Measurements from ENCODE around the gene FER.

FER gene

DNA sequence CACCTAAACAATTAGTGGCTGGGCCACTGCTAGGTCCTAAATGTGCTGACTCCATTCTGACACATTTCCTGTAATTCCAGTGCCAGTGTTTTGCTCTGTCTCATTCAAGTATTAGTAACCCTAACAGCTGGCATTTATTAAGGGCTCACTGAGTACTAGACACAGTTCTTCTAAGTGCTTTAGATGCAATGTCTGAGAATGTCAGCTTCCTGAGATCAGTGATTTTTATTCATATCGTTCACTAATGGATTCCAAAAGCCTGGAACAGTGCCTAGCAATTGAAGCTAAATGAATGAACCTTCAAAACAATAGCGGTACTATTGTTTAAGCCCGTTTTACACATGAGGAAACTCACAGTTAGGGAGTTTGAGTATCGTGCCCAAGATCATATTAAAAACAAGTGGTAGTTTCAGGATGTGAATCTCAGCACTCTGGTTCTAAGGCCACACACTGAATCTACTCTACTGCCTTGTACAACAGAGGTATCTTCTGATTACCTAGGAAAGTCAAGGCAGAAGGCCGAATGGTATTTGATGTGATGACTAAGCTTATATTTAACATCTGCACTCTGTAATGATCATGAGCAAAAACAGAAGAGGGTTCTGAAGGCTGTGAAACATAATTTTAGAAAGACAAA is 358.1 kb downstream of the FER start:
- DNase-seq (ENCODE audit: low read depth, low spot score) = peak; percentile 58

DNA sequence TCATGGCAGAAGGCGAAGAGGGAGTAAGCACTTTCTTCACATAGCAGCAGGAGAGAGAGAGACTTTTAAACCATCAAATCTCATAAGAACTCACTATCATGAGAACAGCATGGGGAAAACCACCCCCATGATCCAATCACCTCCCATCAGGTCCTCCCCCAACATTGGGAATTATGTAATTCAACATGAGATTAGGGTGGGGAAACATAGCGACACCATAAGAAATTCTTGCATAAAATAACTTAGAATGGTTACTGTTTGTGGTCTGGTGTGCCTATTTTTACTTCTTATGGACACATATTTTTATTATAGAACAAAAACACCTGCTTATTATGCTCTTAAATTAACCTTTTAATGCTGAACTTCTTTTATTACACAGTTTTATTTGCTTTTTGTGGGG is 364.0 kb downstream of the FER start:
- no peak for DNase-seq (ENCODE audit: low read depth, low spot score)

DNA sequence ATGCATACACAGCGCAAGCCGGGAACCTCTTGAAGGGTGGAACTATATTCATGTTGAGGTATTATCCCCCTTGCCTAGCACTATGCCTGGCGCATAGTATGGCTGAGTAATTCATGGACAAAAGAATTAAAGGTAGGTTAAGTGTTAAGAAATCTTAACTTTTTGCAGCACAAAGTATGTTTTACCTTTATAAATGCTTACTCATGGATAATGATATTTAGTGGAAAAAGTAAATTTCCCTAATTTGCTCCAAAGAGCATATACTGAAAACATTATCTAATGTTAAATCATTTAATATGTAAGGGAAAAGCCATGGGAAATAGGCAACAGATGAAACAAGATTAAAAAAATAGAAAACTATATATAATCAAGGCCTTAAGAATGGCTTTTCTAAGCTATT is 365.9 kb downstream of the FER start:
- DNase-seq (ENCODE audit: low read depth, low spot score) = no peak

DNA sequence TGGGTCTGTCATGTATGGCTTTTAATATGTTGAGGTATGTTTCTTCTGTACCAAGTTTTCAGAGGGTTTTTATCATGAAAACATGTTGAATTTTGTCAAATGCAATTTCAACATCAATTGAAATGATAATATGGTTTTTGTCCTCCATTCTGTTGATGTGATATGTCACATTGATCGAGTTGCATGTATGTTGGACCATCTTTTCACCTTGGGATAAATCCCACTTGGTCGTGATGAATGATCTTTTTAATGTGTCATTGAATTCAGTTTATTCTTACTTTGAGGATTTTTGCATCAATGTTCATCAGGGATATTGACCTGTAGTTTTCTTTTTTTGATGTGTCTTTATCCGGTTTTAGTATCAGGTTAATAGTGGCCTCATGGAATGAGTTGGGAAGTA is 373.5 kb downstream of the FER start:
- no peak for DNase-seq (ENCODE audit: low read depth, low spot score)

DNA sequence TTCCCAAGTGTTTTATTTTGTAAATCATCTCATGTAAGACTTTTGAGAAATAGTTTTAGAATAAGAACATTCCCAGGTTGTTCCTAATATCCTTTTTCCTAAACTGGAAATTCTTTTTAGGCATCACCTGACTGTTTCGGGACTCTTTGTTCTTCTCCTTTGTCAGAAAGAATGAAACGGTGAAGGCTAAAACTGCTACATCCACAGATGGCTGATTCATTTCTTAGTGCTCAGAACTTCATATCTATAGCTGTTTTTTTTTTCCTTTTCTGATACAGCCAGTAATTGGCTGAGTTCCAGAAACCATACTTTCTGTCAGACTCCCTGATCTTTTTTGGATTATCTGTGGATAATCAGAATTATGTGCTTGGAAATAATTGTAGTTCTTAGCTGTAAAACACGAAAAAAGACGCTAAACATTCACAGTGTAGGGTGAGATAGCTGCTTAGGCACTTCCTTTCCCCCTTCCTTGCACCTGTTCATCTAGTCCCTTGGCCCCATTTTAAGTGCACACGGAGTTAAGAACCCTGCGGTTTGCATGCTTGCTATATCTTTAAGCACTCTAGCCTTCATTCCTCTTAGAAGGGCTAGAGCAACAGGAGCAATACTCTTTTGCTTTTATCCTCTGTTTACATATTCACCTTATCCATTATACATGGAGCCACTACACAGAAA is 378.2 kb downstream of the FER start:
- no peak for DNase-seq (ENCODE audit: low read depth, low spot score)

DNA sequence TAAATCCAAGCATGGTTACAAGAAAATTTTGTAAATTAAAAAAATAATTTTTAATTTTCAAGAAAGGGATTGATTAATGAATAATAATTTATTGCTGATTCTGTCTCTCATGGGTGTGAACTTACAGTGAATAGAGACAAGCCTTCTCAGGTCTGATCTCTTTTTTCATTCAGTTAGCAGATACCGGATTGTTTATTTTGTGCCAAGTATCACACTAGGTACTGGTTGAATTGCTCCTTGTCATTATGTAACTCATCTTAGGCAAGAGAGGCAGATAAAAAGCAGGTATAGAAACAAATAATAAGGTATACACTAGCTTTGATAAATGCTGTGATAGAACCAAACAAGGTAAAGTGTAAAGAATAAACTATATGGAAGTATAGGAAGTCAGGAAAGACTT is 378.8 kb downstream of the FER start:
- no peak for DNase-seq (ENCODE audit: low read depth, low spot score)

DNA sequence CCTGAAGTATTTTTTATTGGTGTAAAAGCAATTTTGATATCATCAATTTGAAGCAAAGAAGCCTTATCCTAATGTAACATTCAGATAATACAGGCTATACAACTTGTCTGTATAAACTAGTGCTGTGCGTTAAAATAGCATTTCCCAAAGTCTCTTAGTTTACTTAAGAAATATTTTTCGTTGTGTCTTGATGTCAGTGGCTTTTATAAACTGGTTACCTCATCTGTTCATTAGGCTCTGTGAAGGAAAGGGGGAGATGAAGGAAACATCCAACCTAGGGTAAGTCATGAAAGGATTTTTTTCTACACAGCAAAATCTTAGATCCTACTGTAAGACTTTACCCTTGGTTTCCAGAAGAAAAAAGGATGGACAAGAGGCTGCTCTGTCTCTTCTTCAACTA is 389.2 kb downstream of the FER start:
- DNase-seq (ENCODE audit: low read depth, low spot score) = no peak

DNA sequence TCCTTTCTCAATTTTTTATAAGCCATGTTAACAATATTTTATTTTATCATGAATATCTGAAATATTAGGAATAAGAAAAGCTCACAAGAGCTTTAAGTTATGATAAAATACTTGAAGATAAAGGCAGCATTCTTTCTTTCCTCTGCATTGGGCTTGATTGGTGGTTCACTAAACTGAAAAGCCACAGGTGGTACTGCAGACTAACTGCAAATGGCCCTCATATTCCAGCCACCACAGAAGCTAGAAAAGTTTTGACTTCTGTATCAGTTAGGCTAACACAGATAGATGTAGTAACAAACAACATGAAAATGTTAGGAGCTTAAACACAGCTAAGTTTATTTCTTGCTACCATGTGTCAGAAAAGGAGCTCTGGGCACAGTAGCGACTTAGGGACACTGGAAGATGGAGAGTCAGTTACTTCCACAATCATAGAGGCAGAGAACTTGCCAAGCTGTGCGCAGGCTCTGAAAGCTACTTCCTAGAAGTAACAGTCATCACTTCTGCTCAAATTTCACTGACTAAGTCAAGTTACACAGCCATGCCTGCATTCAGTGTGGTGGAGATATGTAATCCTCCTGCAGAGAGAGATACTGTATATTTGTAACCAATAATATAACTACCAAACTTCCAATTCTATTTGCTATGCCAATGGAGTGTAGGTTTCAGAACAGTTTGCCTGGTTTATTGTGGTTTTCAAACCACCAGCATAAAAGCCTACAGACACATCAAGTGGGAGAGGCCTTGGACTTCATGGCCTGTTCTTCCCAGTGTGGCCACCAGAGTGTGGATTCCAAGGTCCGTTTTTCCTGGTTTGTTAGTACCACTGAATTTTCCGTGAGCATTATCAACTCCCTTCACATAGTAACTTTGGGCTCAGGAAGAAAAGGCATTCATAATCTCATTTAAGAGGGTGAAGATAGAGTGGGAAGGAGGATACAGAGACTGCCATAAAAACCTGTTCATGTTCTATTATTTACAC is 393.8 kb downstream of the FER start:
- DNase-seq (ENCODE audit: low read depth, low spot score) = no peak

DNA sequence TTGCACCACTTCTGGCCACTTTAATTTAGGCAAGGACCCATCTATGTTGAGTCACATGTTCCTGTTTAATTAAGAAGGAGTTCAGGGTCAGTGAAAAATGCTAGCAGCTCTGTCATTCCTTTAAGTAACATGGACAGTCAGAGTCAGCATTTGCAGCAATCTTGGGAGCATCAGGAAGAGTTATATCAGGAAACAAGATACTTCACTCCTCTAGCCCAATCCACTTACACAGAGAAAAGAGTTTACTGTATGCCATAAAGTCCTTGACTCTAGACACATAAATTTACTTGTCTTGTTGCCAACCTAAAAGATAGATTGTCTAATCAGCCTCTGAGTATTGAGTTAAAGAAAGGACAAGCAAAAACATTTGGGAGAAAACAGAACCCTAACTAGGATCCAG is 395.3 kb downstream of the FER start:
- DNase-seq (ENCODE audit: low read depth, low spot score) = no peak

DNA sequence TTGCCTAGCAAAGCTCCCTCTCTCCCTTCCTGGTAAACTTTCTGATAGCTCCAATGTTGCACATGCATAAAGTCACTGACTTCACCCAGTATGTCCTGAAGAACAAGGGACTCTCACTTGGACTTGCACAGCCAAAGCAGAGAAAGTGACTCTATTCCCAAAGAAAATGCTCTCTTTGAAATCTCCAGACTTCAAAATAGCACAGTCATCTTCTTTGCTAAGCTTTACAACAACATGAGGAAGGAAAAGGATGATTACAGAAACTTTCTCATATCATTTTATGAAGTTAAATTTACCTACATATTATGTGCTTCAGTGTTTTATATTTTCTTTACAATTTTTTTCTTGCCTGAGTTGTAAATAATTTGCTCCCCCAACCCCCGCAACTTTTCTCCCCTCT is 397.4 kb downstream of the FER start:
- no peak for DNase-seq (ENCODE audit: low read depth, low spot score)

DNA sequence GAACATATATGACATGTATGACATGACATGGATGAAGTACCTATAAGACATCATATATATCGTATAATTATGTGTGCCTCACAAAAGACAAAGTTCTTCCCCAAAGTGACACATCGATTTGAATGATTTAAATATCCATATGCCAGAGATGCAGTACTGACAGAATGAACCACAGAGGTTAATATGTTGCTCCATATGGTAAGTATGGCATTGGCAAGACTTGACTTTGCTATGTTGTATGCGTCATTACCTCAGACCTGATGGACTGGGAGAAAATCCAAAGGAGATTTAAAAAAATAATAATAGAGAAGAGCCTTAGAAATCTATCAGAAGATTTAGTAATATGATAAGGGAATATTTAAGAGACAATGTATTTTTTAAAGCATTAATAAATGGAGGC is 398.9 kb downstream of the FER start:
- DNase-seq (ENCODE audit: low read depth, low spot score) = no peak

DNA sequence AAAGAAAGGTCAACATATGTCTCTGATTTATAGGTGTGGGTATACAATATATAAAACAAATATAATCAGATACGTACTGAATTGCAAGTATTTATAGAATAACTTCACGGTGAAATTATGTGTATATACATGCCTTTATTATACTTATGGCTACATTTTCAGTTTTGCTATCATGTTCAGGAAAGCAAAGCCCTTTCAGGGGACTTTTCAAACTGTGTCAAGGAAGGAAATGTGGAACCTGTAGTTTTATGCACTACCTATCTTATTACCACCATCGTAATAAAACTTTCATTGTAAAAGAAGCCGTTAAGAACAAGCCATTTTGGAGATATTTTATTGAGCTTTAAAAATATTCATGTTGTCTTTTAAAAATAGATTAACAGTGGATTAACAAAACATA is 404.9 kb downstream of the FER start:
- DNase-seq (ENCODE audit: low read depth, low spot score) = no peak

DNA sequence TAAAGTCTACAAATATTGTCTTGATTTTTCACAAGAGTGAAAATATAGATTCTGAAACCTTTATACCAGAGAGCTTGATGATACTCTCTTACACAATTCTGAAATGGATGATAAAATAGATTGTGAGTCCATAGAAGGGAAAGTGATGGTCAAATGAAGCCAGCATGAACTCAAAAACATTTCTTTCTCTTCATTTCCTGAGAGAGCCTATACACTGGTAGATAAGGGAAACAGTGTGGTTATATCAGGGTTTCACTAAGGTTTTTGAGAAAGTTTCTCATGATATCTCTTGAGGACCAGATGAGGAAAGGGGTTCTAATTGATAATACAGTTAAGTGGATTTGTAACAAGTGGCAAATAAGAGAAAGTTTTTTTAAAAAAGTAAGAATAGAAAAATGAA is 407.9 kb downstream of the FER start:
- DNase-seq (ENCODE audit: low read depth, low spot score) = no peak

DNA sequence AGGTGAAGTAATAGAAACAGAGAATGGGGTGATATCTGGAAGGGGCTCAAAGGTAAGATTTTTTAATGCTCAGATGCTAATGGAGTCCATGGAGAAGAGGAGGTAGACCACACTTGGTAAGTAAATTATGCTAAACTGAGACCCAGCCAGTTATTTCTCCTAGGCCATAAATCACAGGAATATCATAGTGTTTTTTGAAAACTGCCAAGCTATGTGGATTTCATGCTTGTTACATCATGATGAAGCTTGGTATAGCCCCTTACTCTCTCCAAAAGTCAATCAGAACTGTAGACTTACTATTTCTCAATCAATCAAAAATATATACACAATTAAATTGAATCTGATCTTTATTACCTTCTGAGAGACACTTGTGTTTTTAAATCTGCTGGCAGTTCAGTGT is 409.2 kb downstream of the FER start:
- DNase-seq (ENCODE audit: low read depth, low spot score) = no peak

DNA sequence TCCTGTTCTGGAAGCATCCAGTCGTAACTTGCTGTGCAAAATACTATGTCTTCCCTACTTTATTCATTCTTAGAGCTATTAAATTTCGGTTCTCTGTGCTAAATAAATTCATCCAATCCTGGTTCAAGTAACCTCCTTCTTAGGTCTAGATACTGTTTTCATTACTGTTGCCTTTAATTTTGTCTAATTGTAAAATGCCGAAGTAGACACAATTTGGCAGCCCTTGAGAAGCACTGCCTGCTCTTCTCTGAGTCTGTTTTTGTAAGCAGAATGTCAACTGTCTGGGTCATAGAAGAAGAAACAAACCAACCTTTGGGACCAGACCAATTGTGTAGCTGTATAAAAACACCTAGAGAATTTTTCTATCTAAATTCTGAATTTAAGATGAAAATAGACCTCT is 412.8 kb downstream of the FER start:
- DNase-seq (ENCODE audit: low read depth, low spot score) = no peak

DNA sequence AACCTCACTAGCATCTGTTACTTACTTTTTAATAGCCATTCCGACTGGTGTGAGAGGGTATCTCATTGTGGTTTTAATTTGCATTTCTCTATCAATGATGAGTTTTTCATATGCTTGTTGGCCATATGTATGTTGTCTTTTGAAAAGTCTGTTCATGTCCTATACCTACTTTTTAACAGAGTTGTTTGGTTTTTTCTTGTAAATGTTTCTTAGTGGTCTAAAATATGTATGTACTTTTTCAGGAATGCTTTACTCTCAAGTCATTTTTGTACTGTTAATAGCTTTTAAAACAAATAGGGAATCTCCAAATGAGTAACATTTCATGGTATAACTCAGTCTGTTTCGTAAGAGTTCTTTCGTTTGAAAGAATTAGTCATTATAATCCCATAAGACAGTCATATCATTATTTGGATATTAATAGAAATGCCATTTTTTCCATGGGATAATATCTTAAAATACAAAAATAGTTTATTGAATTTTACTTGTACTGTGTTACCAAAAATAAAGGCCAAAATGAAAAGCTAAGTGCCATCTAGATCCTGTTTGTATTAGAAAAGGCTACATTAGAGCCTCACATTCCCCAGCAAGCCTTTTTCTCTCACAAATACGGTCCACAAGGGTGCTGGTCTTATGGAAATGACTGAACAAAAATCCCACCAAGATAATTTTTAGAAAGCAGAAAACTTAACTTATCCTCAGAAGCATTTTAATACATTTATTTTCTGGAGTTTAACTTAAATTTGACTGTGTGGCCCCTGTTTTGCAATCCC is 414.4 kb downstream of the FER start:
- DNase-seq (ENCODE audit: low read depth, low spot score) = no peak

DNA sequence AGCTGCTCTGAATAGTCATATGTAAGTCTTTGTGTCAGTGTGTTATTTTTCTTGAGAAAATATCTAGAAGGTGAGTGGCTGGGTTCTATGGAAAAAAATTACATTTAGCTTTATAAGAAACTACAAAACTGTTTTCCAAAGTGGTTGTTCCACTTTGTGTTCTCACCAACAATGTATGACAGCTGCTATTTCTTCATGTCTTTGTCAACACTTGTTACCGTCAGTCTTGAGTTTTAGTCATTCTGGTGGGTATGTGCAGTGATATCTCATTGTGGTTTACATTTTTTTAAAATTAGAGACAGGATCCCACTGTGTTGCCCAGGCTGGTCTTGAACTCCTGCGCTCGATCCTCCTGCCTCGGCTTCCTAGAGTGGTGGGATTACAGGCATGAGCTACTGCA is 415.6 kb downstream of the FER start:
- no peak for DNase-seq (ENCODE audit: low read depth, low spot score)

DNA sequence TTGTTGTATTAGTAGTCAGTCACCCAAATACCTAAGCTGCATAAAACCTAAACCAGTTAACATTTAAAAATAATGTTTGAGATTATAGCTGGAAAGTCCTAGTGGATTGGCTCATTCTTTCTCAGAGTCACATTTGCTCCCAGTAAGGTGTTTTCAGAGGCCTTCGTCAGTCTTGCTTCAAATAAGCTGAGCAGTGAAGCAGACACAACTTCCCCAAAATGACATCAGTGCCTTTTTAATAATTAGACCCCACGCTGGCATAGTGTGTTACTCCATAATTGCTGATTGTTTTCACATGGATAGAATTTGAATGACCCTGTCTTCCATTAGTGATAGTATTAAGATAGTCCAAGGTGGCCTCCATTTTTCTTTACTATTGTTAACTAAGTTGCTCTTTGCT is 416.3 kb downstream of the FER start:
- no peak for DNase-seq (ENCODE audit: low read depth, low spot score)

DNA sequence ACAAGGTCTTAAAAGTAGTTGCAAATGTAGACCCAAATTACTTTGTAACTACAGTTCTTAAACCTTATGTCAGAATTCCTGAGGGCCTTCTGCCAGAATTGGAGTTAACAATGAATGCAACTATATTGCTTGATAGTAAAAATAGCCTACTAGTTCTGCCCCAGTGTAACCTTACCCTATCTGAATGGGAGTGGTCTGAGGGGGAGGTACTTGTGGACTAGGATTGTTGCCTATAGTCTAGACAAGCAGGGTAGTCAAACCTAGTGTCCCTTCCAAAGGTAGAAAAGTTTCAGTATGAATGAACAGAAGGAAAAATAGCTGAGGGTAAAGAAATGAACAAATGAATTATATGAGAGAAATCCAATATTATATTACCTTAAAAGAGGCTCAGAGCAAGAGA is 419.9 kb downstream of the FER start:
- no peak for DNase-seq (ENCODE audit: low read depth, low spot score)

DNA sequence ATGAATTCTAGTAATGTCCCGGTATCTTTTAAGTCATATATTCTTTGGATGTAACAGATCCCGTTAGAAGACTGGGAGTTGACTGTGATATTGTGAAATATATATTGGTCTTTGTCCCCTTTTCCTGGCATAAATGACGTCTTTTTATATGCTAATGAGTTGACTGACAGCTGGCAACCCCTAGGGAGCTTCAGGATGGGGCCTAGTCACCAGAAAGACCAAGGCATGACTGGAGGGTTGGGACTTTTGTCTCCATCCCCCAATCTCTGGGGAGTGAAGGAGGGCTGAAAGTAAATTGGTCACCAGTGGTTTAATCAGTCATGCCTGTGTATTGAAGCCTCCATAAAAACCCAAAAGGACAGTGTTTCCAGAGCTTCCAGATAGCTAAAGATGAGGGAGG is 420.5 kb downstream of the FER start:
- DNase-seq (ENCODE audit: low read depth, low spot score) = no peak

DNA sequence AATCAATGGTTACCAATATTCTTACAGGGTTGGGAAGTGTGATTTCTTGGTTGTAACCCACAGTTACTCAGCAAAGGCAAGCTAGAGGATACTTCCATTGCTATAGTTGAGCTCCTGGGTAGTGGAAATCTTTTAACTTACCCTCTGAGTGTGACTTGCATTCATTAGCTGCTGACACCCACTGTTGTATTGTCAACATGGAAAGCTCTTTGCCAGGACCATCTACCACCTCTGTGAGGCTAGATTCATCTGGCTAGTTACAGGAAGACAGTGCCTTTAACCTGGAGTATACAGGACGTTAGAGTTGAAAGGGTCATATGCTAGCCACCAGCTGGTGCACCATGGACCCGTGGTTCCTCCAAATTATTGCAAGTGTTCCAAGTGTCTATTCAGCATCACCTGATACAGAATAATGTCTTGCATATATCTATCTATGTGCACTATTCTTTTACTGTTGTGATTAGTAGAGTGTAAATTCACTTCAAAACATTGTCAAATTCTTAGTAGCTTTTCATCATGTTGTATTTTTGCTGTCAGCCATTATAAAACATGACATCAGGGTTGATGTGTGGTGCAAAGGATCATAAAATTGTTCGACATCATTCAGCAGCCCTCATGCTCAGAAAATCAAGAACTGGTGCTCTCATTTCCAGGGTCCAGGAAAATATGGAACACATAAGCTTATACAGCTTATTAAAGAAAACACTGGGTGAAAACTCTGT is 423.1 kb downstream of the FER start:
- no peak for DNase-seq (ENCODE audit: low read depth, low spot score)

Data from smooth muscle cell of the brain vasculature (primary cell).